Measurements from ENCODE around the gene KCNA3.
A peak's percentile ranks its signal among the peaks of the same experiment; 100 is the strongest.

The KCNA3 gene

DNA sequence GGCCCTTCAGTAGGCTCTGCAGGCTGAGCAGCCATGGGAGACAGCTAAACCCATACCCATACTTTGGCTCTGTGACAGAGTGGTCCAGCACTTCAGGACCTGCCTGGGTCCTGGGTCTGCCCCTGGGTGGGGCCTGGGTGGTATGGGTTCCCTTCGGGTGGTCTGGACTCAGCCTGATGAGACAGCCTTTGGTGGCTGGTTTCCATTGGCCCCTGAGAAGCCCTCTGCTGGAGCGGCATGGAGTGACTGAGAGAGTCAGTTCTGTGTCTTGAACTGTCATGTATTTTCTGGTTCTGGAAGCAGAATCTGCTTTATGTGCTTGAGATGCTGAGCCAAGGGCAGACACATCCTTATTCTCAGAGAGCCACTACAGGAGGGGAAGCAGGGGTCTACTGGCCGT lies 37.3 kb downstream of the KCNA3 start:
- DNase-seq, result no peak

DNA sequence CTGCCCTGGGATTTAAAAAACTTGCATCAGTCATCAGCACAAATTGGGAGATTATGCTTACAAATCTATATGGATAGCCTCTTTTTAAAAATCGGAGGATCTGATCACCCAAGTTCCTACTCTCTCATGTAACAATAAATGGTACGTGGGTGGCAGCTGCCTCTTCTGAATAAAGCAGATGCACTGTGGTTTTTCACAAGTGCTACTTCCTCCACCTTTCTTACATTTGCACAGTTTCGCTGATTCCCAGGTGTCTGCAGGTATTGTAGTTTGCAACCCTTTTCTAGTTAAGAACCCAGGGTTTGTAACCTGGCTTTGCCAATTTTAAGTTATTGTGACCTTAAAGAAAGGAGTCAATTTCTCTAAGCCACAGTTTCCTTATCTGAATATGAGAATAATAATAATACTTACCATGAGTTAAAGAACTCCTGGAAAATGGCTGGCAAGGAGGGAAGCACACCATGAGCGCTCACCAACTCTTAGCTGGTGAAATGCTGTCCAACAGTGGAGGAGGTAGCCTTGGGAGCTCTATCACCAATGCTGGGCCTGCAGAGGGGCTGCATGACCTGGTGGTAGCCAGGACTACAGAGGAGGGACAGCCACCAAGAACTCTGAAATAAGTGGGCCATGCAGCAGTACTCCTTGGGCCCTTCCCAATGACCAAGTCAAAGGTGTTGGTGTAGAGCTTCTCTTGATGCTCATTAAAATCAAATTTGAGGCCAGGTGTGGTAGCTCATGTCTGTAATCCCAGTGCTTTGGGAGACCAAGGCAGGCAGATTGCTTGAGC lies 38.4 kb downstream of the KCNA3 start:
- no peak for DNase-seq

DNA sequence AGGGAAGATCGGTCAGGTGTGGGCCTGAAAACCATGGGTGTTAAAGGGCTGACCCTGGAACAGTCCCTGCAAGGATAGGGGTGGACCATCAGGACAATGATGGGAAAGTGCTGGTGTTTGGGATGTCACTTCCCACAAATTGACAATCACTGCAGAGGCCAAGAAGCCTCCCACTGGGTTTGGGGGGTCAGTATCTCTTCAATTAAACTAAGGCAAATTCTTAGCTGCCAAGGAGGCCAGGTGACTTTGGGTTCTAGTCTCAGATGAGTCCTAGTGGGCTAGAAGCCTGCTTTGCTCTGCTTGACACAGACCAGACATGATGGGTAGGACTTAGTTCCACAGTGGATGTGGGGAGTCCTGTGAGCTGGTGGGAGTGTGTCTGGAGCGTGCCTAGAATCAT lies 39.3 kb downstream of the KCNA3 start:
- no peak for DNase-seq

DNA sequence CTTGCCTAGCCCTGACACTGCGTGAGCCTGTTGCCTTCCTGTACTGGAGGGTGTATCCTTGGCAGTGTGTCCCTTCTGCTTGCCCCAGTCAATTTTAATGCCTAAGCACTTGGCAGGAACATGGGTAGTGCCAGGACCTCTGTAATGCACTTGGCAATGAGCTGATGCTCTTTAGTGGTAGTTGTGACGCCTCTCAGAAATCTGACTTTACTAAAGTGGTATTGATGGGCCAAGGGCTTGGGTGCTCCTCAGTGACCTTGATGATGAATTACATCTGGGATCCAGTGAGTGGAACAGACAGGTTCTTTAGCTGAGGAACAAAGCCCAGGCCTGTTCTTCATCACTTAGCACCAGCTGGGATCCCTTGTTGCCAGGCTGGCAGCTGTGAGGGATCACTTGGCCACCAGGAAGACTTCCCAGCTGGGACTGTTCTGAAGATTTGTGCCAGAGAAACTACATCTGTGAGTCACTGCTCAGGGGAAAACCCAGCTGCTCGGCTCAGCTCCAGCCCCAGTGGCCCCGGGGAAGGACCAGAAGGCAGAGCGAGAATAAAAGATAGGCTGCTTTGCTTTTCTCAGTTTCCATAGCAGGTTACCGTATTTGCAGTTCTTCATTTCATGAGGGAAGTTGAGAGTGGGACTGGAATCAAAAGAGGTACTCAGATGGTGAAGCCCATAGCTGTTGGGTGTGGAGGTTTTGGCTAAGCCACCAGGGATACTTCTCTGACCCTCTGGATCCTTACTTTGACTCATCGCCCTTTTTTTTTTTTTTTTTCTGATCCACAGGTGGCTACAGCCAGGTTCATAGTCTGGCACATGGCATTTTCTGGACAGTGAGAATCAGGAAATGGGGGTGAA lies 40.1 kb downstream of the KCNA3 start:
- no peak for DNase-seq

DNA sequence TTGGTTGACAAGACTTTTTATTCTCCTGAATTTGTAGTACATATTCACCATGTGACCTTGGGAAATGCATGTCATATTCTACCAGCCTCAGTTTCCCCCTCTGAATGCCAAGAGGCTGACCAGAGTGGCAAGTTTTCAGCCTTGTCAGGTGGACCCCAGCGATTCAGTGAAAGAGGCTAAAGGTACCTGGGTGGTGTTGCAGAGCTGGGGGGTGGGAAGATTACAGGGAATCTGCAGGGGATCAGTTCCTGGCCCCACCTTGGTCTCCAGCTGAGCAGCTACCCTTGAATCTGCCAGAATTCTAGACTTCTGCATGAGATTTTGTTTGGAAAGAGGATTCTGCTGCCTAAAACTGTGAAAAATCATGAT lies 40.7 kb downstream of the KCNA3 start:
- DNase-seq, result no peak

DNA sequence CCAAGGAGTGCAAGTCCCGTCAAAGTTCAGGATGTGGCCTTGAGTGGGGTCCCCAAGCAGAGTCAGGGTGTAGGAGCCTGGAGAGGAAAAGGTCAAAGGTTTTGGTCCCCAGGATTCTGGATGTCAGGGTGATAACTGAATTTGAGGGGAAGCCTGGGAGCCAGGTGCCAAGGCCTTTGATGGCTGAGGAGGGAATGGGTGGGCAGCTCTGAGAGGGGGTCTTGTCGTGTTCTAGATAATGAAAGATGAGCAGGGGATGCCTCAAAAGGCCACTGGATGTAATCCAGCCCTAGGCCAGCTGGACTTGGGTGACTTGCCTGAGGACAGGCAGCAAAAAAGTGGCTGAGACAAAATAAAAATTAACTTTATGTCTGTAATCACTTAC lies 41.1 kb downstream of the KCNA3 start:
- no peak for DNase-seq

DNA sequence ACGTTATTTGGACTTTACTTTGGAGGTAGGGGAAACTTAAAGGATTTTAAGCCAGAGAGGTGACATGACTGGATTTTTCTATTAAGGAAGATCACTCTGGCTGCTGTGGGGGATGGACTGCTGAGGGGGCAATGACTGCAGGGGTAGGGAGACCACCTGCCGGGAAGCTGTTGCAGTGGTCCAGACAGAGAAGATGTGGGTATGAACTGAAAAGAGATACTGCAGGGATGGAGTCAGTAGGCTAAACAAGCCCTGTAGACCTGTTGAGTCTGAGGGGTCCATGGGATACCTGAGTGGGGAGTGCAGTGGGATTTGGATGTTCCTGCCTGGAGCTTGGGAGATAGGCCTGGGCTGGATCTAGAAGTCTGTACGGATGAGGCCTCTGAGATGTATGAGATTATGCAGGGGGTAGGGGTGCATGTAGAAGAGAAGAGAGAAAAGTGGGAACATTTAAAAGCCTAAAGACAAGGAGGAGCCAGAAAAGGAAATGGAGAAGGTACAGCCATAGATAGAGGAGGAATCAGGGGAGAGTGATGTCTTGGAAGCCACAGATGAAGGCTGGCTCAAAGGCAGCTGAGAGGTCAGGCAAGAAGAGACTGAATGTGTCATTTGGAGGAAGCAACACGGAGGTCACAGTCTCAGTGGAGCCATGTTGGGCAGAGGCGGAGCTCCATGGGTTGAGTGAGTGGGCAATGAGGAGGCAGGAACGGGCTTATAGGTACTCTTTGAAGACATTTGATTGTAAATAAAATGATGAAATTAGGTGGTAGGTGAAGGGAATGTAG lies 42.7 kb downstream of the KCNA3 start:
- DNase-seq, result no peak

DNA sequence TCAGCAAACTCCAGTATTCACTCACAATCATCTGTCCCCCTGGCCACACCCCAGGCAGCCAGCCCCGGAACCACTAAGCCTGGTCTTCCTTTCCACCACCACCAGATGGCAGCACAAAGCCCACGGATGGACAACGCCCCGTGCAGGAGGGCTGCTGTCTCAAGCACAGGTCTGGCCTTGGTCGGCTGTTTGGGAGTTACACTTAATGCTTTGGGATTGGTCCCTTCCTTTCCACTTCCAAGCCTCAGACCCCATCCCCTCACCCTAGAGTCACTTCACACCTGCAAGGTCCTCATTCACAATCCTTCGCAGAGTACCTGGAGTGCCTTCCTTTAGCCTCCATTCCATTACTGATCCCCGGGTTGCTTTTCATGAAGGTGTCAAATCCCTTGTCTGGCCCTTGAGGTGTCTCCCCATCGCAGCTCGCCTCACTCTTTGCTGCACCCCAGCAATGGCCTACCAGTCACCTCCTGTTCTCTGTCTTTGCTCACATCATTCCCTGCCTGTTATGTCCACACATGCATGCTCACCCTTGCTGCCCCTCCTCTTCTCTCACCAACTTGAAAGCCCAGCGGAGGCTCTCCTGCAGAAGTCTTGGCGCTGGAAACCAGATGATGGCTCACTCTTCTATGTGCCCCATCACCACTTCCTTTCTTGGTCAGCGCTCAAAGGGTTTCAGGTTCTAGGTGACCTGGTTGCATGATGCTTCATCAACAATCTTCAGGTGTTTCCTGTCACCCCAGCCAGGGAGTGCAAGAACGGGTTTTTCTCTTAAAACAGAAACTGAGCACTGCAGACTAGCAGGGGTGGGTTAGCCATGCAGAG lies 43.7 kb downstream of the KCNA3 start:
- DNase-seq, result no peak

DNA sequence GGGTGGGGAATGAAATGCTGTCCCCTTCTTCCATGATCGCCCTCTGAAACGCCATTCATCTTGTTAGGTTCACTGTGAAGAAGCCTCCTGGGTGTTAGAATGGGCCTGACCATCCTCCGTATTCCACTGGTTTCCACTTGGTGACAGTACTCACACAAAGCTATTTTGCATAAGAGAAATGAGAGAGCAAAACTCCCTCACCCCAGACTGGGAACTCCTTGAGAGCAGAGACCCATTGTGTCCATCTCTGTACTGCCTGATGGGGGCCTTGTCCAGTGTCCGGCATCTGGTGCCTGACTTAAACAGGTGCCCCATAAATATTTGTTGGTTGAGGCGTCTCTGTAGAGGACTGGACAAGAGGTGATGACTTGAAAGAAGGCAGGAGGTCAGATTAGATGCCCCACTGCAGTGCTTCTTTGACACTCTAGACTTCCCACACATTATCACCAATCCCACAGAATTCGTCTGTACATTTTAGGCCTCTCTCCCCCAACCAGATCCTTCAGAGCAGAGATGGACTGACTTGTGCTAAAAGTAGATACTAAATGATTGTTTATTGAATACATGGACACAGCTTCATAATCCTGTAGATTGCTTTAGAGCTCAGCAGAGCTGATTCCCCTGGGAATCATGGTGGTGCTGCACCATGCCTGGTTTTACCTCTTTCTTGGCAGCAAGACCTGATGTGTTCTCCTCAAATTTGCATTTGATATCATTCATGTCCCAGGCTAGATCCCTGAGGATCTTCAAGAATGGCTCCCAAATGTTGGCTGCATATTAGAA lies 46.2 kb downstream of the KCNA3 start:
- no peak for DNase-seq

DNA sequence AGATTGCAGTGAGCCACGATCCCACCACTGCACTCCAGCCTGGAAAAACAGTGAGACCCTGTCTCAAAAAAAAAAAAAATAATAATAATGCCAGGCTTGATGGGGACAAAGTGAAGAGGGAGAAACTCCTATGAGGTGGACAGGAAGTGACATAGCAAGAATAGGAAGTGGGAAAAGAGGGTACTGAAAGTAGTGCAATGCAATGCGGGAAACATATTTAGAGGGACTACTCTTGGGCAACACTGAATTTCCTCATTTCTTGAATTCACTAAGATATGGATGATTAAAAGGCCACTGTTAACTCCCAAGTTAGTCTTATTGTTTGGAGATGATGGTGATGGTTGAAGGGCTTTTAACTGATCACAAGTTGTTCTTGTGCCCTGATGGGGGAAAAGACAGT lies 47.0 kb downstream of the KCNA3 start:
- peak; percentile 26 for DNase-seq

DNA sequence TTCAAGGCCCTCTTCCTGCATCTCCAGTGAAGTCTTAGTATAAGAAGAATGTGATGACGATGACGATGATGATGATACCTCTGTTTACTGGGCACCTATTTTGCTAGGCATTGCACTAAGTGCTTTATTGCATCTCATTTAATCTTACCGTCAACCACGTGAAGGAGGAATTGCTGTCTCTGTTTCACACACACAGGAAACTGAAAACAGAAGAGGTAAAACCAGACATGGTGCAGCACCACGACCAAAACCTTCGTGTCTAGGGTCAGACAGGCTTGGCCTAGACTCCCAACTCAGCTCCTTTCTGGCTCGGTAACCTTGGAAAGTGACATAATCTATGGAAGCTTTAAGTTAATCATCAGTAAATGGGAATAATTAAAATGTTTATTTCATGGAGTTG lies 47.9 kb downstream of the KCNA3 start:
- no peak for DNase-seq

All from SIG-M5 (cell line).